NCI-H2227 treated with DMSO at 0.1 percent for 48 hours (cell line): ENCODE data around the gene CHMP6.
A peak's percentile ranks its signal among the peaks of the same experiment; 100 is the strongest.

Source experiments
- DNase-seq: peaks from one replicate; lab custom pipeline; 2025; lab: John Stamatoyannopoulos, UW

The CHMP6 gene

GRCh38 chr17:80970762-80971703, 20.6 kb upstream of the CHMP6 start:
- DNase-seq: no peak

- DNase-seq: no peak
These were observed 19.8 kb upstream of the CHMP6 start for GRCh38 chr17:80971704-80972304.

DNA sequence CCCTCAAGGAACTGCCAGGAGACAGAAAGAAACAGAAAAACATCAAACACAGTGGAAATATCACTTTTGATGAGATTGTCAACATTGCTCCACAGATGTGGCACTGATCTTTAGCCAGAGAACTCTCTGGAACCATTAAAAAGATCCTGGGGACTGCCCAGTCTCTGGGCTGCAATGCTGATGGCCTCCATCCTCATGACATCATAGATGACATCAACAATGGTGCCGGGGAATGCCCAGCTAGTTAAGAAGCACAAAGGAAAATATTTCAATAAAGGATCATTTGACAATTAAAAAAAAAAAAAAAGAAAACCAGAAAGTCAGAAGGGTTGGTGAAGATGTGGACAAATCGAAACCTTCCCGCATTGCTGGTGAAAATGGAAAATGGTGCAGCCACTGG, 14.9 kb upstream of the CHMP6 start:
- DNase-seq: no peak

DNA sequence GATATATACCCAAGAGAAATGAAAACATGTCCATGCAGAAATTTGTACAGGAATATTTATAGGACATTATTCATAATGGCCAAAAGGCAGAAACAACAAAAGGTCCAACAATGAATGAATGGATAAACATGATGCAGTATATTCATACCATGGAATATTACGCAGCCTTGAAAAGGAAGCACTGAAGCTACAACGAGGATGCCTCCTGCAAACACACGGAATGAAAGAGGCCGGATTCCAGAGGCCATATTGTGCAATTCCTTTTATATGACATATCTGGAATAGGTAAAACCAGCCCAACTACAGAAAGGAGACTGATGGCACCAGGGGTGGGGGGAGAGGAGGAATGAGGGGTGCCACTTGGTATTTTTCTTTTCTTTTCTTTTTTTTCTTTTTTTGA, 14.5 kb upstream of the CHMP6 start:
- no peak for DNase-seq

DNA sequence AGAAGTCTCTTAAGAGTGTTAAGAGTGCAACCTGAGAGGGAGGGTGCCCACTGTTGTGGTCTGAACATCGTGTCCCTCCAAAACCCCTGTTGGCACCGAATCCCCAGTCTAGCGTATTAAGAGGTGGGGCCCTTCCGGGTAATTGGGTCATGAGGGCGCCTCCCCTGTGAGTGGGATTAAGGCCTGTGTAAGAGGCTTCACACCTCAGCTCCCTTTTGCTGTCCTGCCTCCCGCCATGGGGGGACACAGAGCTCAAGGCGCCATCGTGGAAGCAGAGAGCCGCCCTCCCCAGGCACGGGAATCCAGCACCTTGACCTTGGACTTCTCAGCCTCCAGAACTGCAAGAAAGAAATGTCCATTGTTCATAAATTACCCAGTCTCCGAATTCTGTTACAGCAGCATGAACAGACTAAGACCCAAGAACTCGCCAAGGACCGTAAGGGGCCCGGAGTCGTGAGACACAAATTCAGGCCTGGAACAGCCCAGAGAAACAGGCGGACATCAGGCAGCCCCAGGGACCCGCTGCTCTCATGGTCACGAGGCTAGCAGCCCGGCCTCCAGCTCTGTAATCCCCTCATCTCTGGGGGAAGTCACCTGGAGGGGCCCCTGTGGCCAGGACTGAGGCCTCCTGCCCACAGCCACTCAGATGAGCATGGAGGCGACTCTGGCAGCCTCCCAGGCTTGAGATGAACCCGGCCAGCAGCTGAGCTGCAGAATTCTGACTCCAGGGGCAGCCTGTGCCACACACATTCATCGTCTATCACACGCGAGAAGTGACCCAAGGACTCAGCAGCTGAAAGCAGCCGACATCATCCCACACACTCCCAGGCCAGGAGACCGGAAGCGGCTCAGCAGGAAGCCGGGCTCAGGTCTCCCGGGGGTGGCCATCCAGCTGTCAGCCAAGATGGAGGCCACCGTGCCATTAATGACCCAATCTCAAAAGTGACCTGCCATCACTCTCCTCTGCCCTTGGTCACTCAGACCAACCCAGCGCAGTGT, 12.8 kb upstream of the CHMP6 start:
- DNase-seq: no peak

GRCh38 chr17:80979547-80980378, 11.9 kb upstream of the CHMP6 start:
- DNase-seq: no peak

DNA sequence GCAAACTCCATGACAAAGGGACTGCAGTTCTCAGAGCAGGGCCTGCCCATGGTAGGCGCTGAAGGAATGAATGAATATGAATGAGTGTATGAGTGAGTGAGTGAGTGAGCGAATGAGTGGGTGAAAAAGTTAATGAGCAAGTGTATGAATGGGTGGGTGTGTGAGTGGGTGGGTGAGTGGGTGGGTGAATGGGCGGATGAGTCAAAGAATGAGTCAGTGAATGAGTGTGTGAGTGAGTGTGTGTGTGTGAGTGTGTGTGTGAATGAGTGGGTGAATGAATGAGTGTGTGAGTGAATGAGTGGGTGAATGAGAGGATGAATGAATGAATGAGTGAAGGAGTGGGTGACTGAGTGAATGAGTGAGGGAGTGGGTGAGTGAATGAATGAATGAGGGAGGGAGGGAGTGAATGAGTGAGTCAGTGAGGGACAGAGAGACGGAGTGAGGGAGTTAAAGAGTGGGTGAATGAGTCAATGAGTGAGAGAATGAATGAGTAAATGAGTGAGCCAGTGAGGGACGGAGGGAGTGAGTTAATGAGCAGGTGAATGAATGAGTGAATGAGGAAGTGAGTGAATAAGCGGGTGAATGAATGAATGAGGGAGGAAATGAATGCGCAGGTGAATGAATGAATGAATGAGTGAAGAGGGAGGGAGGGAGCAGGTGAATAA, 11.1 kb upstream of the CHMP6 start:
- DNase-seq: no peak

DNA sequence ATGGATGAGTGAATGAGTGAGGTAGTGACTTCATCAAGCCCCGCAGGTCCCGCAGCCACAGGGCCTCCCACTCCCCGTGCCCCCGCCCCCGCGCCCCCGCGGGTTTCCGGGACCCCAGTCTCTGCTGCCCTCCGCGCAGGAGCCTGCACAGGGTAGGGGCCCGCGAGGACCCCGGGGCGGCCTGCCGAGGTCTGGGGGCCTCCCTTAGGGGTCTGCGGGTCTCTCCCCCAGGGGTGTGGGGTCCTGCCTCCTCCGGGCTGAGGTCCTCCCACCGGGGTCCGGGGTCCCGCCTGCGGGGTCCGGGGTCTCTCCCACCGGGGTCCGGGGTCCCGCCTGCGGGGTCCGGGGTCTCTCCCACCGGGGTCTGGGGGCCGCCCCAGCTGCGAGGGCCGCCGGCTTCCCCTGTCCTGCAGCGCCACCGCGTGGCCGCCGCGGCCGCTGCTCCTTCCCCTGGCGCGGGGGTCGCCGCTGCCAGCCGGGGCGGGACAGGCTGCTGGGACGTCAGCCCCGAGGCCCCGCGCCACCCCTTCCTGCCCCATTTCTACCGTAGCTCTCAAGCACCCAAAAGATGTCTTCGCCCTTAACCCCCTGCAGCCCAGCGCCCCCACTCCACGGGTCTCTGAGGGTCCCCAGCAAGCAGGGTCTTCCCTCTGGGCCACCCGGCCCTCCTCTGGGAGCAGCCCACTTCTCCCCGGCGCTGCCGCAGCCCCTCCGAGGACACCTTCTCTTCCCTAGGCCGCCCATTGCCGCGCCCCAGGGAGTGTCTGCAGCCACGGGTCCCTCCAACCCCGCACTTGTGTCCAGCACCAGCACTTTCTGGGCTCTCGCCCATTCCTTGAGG, 10.4 kb upstream of the CHMP6 start:
- peak; percentile 37 for DNase-seq

- DNase-seq: no peak
These were observed 9.7 kb upstream of the CHMP6 start for GRCh38 chr17:80981929-80982425.

DNA sequence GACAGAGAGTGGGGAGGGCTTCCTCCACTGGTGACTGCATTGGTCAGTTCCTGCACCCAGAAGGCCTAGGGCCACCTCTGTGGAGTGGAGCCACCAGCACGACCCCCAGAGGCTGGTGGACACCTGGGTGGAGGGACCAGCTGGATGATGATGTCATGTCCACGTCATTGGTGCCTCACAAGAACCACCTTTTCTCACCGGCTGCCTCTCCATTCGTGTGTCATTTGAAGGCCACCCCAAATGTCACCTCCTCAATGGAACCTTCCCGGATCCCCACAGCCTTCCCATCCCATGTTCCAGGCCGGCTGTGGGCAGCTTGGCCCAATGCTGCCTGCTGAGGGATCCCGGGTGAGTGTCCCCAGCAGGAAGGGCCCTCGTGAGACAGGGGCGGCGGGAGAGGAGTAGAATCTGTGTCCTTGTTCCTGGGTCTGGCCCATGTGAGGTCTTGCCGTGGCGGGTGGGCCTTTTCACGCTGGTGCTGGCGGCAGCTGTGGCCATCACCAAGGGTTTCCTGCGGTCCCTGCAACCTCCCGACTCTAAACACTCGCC, 9.1 kb upstream of the CHMP6 start:
- no peak for DNase-seq

DNA sequence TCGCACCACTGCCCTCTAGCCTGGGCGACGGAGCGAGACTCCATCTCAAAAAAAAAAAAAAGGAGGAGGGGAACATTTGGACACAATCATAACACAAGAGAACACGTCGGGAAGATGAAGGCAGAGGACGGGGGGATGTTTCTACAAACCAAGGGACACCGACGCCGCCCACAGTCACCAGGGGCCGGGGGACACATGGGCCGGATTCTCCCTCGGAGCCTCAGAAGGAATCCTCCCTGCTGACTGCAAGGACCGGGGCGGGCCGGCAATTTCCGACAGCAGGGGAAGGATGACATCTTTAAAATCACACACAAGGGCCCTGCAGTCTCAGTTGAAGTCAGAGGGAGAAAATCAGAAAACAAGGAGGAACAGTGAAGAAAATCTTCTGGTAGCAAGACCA, 8.1 kb upstream of the CHMP6 start:
- no peak for DNase-seq

GRCh38 chr17:80984749-80985148, 6.9 kb upstream of the CHMP6 start:
- no peak for DNase-seq

GRCh38 chr17:80986046-80986445, 5.6 kb upstream of the CHMP6 start:
- DNase-seq: no peak

DNA sequence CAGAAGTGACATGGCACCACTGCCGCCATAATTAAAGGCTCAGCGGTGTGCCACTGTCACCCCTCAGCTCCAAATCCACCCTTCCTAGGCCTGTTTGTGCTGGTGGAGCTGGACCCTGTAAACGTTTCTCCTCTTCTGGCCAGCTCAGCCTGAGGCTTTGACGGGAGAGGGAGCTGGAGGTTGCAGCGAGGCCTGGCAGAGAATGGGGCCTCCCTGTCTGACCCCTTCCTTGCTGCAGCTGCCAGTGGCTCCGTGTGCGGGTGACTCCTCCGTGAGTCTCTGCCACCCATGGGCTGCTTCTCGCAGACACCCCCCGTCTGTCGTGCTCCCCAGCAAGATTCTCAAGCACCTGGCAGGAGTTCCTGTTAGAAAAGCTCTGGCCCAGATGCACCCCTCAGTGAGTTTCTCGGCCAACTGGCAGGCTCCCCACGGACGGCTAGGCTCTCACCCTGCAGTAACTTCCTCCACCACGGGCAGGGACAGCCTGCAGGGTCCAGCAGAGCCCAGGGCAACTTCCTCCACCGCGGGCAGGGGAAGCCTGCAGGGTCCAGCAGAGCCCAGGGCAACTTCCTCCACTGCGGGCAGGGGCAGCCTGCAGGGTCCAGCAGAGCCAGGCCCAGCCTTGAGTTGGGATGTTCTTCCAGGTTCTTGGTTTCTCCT, 4.7 kb upstream of the CHMP6 start:
- DNase-seq: no peak

- DNase-seq: peak; percentile 14
These were observed 3.6 kb upstream of the CHMP6 start for GRCh38 chr17:80987941-80988461.

DNA sequence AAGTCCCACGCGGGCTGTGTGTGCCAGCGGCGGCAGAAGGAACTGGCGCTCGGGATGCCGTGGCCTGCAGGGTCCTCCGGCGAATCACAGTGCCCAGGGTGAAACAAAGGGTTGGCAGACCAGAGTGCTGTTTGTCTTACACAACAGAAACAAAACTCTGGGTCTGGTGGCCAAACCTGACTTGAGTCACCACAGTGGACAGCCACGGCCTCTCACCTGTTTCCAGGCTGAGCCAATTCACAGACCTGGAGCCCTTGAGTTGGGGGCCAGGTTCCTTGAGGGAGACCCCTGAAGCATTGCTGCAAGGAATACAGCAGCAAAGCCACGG, 2.1 kb upstream of the CHMP6 start:
- DNase-seq: no peak

DNA sequence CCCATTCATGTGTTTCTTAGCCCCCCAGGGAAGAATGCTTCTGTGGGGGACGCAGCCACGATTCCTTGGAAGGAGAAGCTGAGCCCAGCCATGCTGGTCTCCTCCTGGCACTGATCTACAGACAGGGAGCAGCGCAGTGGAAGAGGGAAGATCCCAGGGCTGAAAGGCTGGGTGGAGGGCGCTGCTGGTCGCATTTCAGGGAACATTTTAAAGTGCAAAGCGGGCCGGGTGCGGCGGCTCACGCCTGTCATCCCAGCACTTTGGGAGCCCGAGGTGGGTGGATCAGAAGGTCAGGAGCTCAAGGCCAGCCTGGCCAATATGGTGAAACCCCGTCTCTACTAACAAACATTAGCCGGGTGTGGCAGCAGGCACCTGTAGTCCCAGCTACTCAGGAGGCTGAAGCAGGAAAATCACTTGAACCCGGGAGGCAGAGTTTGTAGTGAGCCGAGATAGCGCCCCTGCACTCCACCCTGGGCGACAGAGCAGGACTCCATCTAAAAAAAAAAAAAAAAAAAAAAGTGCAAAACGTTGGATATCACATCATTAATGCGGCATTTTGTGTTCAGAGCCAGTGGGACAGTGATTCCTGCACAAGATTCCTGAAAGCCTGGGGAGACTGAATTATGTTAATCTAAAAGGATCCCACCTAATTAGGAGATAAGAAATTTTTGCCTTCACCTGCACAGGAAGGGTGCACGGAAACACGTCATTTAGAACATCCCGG, 558 bp upstream of the CHMP6 start:
- no peak for DNase-seq
